ENCODE measurements around the gene COL4A2.

GRCh38 chr13:110397436-110398115, 90.5 kb downstream of the COL4A2 start:
- TF ChIP-seq EZH2 (IDR thresholded peaks at IDR 0.05; ENCODE audit: borderline replicate concordance, low read length): no peak
- TF ChIP-seq CTCF (IDR thresholded peaks at IDR 0.05; ENCODE audit: low read length): no peak
